A673 (cell line): ENCODE data around the gene RPS4Y1.

Experiments
- EZH2 ChIP-seq: fragments of 200-600 bp; sonication (generic); IDR thresholded peaks from 2 replicates; pipeline ENCODE4 v1.6.1; 2017; ENCODE audit warnings: borderline replicate concordance, low read depth, mild to moderate bottlenecking, mixed read lengths, antibody characterized with exemption, low read length; ENCODE audit not compliant: poor library complexity, severe bottlenecking
- TF ChIP-seq, protein P1 (sequence below): fragments of 300-800, 200-600 bp; sonication (generic); conservative IDR thresholded peaks from 2 replicates; pipeline ENCODE4 v1.5.1; 2017; ENCODE audit warnings: low read depth, mild to moderate bottlenecking, antibody characterized with exemption, low read length, moderate library complexity, mixed read lengths

GRCh38 chrY:2837078-2837477 is 4.3 kb upstream of the RPS4Y1 start:
- TF ChIP-seq, protein P1, sequence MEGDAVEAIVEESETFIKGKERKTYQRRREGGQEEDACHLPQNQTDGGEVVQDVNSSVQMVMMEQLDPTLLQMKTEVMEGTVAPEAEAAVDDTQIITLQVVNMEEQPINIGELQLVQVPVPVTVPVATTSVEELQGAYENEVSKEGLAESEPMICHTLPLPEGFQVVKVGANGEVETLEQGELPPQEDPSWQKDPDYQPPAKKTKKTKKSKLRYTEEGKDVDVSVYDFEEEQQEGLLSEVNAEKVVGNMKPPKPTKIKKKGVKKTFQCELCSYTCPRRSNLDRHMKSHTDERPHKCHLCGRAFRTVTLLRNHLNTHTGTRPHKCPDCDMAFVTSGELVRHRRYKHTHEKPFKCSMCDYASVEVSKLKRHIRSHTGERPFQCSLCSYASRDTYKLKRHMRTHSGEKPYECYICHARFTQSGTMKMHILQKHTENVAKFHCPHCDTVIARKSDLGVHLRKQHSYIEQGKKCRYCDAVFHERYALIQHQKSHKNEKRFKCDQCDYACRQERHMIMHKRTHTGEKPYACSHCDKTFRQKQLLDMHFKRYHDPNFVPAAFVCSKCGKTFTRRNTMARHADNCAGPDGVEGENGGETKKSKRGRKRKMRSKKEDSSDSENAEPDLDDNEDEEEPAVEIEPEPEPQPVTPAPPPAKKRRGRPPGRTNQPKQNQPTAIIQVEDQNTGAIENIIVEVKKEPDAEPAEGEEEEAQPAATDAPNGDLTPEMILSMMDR: no peak
- no peak for TF ChIP-seq EZH2
